Activated T-cell treated with anti-CD3 and anti-CD28 coated beads, Interleukin-2, amount 50 U/mL, for 24 hours (primary cell): ENCODE measurements around the gene SLF2.

Experiments used
- DNase-seq: peaks from one replicate; pipeline ENCODE4 v3.0.0-alpha.2; 2020
- H3K27ac Mint-ChIP-seq: 2 replicates; pipeline ENCODE4 v1.8.0; 2020; ENCODE audit warnings: mild to moderate bottlenecking, mixed read lengths
- H3K27me3 Mint-ChIP-seq: 2 replicates; pipeline ENCODE4 v1.8.0; 2020; ENCODE audit warnings: mixed read lengths
- H3K36me3 Mint-ChIP-seq: 2 replicates; pipeline ENCODE4 v1.8.0; 2020; ENCODE audit warnings: low read depth, mixed read lengths
- H3K4me1 Mint-ChIP-seq: 2 replicates; pipeline ENCODE4 v1.8.0; 2020; ENCODE audit warnings: low read depth, mixed read lengths
- H3K4me3 Mint-ChIP-seq: 2 replicates; pipeline ENCODE4 v1.8.0; 2020; ENCODE audit warnings: mild to moderate bottlenecking, moderate library complexity, mixed read lengths
- H3K9me3 Mint-ChIP-seq: 2 replicates; pipeline ENCODE4 v1.8.0; 2020; ENCODE audit warnings: mixed read lengths

SLF2 gene

GRCh38 chr10:100998991-100999741, 86.4 kb downstream of the SLF2 start:
- Mint-ChIP-seq H3K4me3 (peak overlapping the region; percentile 92), H3K4me1 (peaks cover 31% of the 10 kb centered on the region), H3K9me3 (no peaks in the 10 kb centered on the region), H3K27ac (peak overlapping the region; percentile 91), H3K36me3 (peaks cover 29% of the 10 kb centered on the region), H3K27me3 (no peaks in the 10 kb centered on the region)
- DNase-seq, result peak; percentile 88

- H3K9me3 Mint-ChIP-seq, result no peaks in the 10 kb centered on the region
- peaks cover 31% of the 10 kb centered on the region for H3K4me1 Mint-ChIP-seq
Measured at GRCh38 chr10:100999742-101000126, 87.0 kb downstream of the SLF2 start, which contains the start of gene LZTS2. Gene LZTS2, plus strand, starts transcription at chr10:100999808. Its CDS starts 2,731 bp downstream, at chr10:101002539.

GRCh38 chr10:101000127-101000914, 87.6 kb downstream of the SLF2 start:
- Mint-ChIP-seq H3K27ac (peak overlapping the region; percentile 52), H3K27me3 (no peaks in the 10 kb centered on the region), H3K4me1 (peaks cover 31% of the 10 kb centered on the region), H3K36me3 (peaks cover 21% of the 10 kb centered on the region), H3K9me3 (no peaks in the 10 kb centered on the region), H3K4me3 (peak overlapping the region; percentile 66)
- DNase-seq, result no peak

More at GRCh38 chr10:100999742-101000126, 87.0 kb downstream of the SLF2 start, which contains the start of gene LZTS2:
- Mint-ChIP-seq H3K27me3 (no peaks in the 10 kb centered on the region), H3K36me3 (peaks cover 24% of the 10 kb centered on the region), H3K4me3 (peak within 1 kb of the TSS; percentile 92), H3K27ac (peak within 1 kb of the TSS; percentile 91)
- DNase-seq, result no peak

DNA sequence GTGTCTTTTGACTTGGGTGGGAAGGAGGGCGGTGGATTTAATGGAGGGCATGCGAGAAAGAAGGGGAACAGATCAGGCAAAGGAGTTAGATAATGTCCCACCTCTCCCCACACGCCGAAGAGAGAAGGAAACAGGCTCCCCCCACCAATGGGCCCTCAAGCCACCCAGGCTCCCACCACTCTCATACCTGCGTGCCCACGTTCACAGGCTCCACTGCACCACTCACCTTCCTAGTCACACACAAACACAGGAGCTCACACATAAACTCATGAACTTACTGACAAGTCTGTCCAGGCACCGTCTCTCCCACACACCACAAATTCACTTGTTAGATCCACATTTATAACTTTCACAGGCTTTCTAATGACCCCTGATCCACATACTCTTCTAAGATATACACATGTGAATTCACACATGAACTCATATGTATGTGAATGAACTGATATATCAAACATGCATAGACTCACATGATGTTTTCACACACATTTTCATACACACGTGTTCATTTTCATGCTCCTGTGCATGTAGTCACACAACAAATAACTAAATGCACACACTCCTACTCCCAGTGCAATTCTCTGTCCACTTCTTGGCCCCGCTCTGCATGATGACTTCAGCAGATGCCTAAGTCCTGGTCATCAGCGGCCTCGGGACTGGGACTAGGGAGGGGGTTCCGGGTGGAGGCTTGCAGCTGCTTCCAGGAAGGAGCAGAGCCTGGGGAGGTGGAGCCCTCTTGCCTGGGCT, 88.3 kb downstream of the SLF2 start:
- H3K9me3 Mint-ChIP-seq, result no peaks in the 10 kb centered on the region
- peak overlapping the region; percentile 43 for H3K4me3 Mint-ChIP-seq
- peaks cover 29% of the 10 kb centered on the region for H3K4me1 Mint-ChIP-seq
- peaks cover 20% of the 10 kb centered on the region for H3K36me3 Mint-ChIP-seq
- H3K27ac Mint-ChIP-seq, result peak overlapping the region; percentile 34
- no peak for DNase-seq
- H3K27me3 Mint-ChIP-seq, result no peaks in the 10 kb centered on the region

- no peaks in the 10 kb centered on the region for H3K27me3 Mint-ChIP-seq
- H3K27ac Mint-ChIP-seq, result no peak overlapping the region
- no peak overlapping the region for H3K4me3 Mint-ChIP-seq
- DNase-seq, result no peak
- H3K36me3 Mint-ChIP-seq, result peaks cover 19% of the 10 kb centered on the region
- H3K4me1 Mint-ChIP-seq, result peaks cover 24% of the 10 kb centered on the region
- no peaks in the 10 kb centered on the region for H3K9me3 Mint-ChIP-seq
Measured at GRCh38 chr10:101001659-101002035, 88.9 kb downstream of the SLF2 start.

- Mint-ChIP-seq H3K4me3 (no peak overlapping the region), H3K27ac (no peak overlapping the region), H3K4me1 (peaks cover 21% of the 10 kb centered on the region), H3K9me3 (no peaks in the 10 kb centered on the region), H3K36me3 (peaks cover 21% of the 10 kb centered on the region), H3K27me3 (no peaks in the 10 kb centered on the region)
- DNase-seq, result no peak
Measured at GRCh38 chr10:101002456-101002855, 89.7 kb downstream of the SLF2 start.

- DNase-seq, result no peak
- Mint-ChIP-seq H3K4me1 (peaks cover 12% of the 10 kb centered on the region), H3K4me3 (no peak overlapping the region), H3K9me3 (no peaks in the 10 kb centered on the region), H3K27me3 (no peaks in the 10 kb centered on the region), H3K27ac (no peak overlapping the region), H3K36me3 (peaks cover 21% of the 10 kb centered on the region)
Measured at GRCh38 chr10:101003639-101004206, 91.0 kb downstream of the SLF2 start.

DNA sequence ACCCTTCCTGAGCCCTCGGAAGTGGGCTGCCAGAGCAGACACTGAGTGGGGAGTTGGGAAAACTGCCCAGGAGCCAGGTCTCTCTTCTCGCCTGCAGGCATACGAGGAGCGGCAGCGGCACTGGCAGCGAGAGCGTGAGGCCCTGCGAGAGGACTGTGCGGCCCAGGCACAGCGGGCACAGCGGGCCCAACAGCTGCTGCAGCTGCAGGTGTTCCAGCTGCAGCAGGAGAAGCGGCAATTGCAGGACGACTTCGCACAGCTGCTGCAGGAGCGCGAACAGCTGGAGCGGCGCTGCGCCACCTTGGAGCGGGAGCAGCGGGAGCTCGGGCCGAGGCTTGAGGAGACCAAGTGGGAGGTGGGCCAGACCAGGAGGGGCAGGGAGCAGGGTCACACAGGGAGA, 92.6 kb downstream of the SLF2 start:
- H3K9me3 Mint-ChIP-seq, result no peaks in the 10 kb centered on the region
- DNase-seq, result no peak
- H3K4me3 Mint-ChIP-seq, result no peak overlapping the region
- no peaks in the 10 kb centered on the region for H3K27me3 Mint-ChIP-seq
- peaks cover 21% of the 10 kb centered on the region for H3K36me3 Mint-ChIP-seq
- H3K27ac Mint-ChIP-seq, result no peak overlapping the region
- H3K4me1 Mint-ChIP-seq, result peaks cover 7% of the 10 kb centered on the region

- Mint-ChIP-seq H3K4me3 (no peak overlapping the region), H3K27me3 (no peaks in the 10 kb centered on the region), H3K4me1 (peaks cover 2% of the 10 kb centered on the region), H3K9me3 (no peaks in the 10 kb centered on the region), H3K36me3 (peaks cover 21% of the 10 kb centered on the region), H3K27ac (no peak overlapping the region)
- no peak for DNase-seq
Measured at GRCh38 chr10:101005869-101006567, 93.3 kb downstream of the SLF2 start.

GRCh38 chr10:101006593-101007098, 93.9 kb downstream of the SLF2 start:
- Mint-ChIP-seq H3K4me1 (no peaks in the 10 kb centered on the region), H3K36me3 (peaks cover 21% of the 10 kb centered on the region), H3K27me3 (no peaks in the 10 kb centered on the region), H3K27ac (no peak overlapping the region), H3K4me3 (no peak overlapping the region), H3K9me3 (no peaks in the 10 kb centered on the region)
- DNase-seq, result no peak

DNA sequence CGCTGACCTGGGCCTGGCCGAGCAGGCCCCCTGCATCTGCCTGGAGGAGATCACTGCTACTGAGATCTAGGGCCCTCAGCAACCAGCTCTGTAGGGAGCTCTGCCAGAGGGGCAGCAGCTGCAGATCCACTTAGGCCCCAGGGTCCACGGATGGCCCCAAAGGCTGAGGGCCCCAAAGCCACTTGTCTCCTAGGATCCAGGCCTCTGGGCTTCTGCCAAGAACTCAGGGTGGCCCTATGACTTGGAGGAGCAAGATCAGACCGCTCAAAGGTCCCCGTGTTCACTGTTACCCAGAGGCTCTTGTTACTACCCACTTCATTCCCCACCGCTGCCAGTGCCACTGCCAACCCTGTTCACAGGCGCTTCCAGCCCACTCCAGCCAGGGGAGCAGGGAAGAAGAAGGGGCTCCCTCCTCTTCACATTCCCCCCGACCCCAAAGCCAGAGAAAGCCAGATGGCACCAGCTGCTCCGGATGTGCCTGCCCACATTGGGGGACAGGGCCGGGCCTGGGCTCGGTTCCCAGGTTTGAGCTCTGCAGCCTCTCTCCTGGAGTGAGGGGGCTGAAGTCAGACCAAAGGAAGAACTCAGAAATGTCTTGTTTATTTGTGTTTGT, 94.4 kb downstream of the SLF2 start:
- Mint-ChIP-seq H3K27ac (no peak overlapping the region), H3K27me3 (no peaks in the 10 kb centered on the region), H3K4me1 (no peaks in the 10 kb centered on the region), H3K9me3 (no peaks in the 10 kb centered on the region), H3K4me3 (no peak overlapping the region), H3K36me3 (peaks cover 21% of the 10 kb centered on the region)
- no peak for DNase-seq

DNA sequence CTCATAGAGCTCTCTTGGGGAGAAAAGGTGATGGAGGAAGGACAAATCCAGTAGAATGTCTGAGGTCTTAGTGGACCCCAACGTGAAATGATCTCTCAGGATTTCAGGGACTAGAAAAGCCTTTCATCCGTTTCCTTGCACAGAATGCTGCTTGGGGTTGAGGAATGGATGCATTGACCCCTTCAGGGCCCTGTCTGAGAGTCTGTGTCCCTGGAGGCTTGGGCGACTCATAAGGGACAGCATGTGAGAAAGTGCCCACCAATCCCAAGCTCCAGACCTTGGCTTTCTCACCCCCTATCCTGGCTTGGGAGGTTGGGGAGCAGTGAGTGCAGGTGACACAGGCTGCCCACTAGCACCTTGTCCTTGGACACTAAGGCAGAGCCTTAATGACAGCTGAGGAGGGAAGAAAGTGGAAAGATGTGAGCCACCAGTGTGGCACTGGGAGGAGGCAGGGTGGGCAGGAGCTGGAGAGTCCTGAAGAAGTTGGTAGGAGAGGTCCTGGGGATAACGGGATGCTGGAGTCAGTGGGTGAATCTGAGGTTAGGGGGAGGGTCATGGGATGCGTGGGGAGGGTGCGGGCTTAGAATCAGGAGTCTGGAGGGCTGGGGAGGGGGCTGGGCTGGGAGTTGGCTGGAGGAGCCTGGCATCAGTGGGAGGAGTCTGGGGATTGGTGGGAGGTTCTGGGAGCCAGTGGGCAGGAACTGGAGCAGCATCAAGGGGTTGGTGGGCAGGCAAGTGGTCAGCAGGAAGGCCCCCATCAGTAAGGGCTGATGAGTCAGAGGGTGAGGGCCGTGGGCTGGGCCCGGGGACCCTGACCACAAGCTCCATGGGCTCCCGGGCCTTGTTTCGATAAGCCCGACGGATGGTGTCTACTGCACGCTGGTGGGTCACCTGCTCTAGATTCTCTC, 95.4 kb downstream of the SLF2 start:
- Mint-ChIP-seq H3K9me3 (no peaks in the 10 kb centered on the region), H3K36me3 (peaks cover 20% of the 10 kb centered on the region), H3K4me3 (no peak overlapping the region), H3K4me1 (peaks cover 7% of the 10 kb centered on the region), H3K27ac (no peak overlapping the region), H3K27me3 (no peaks in the 10 kb centered on the region)
- no peak for DNase-seq
